Measurements from ENCODE around the gene PRPS1. TPM values are rescaled to one million over a fixed set of nuclear protein-coding genes. Genes with fewer than 3 reads are reported as not detected.
A peak's percentile ranks its signal among the peaks of the same experiment; 100 is the strongest.

The PRPS1 gene
- total and polyA plus RNA-seq, 9 of the 15 experiments (the other 6 are each of a cell fraction or from before 2014, with no cell fraction given): 47.8 to 175 (median 79.6) TPM

DNA sequence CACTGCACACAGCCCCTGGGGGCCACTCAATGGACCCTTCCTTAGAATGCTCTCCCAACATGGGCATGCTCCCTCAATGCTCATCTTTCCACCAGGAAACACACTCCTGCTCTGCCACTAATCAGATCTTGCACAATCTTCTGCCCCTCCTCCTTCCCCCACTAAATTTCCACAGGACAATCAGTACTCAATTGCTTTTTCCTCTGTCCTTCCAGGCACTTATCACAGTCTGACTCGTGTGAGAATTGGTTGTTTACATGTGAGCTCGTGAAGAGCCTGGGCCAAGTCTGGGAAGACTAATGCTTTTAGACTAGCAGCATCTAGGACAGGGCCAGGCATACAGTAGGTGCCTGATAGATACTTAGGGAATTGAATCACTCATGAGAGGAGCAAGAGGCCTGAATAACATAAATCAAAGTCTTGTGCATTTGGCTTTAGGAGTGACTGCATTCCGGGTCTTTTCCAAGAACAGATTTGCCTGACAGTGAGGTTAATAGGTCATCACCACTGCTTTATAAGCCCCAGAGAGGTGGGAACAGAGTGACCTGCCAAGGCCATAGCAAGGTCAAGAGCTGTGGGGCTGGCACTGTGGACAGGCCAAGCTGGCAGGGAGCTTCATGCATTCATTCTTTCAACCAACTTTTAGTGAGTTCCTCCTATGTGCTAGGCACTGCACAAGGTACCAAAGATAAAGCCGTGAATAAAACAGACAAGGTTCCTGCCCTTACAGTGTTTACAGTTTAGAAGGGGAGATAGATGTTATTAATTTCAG lies 55.0 kb downstream of the PRPS1 start (continued):
- no peak for TF ChIP-seq SRSF9 (IDR thresholded peaks at IDR 0.05; ENCODE audit: borderline replicate concordance, low read depth, low read length)
- TF ChIP-seq RCOR1 (IDR thresholded peaks at IDR 0.05; ENCODE audit: borderline replicate concordance in 1 of 2, low read depth in 2 of 2, low read length in 2 of 2): 0 out of 4 replicates have a peak, but pooled peaks of 1 of the 2 experiments have one; percentile 6
- TF ChIP-seq USF1 (CRISPR knock-in tag; IDR thresholded peaks at IDR 0.05): no peak
- no peak for TF ChIP-seq MAFF (IDR thresholded peaks at IDR 0.05; ENCODE audit: low read length)
- TF ChIP-seq ZNF584 (CRISPR knock-in tag; IDR thresholded peaks at IDR 0.05; ENCODE audit: low read depth): no peak
- no peak for TF ChIP-seq ZNF445 (CRISPR knock-in tag; IDR thresholded peaks at IDR 0.05; ENCODE audit: low read depth)
- TF ChIP-seq, protein P1, sequence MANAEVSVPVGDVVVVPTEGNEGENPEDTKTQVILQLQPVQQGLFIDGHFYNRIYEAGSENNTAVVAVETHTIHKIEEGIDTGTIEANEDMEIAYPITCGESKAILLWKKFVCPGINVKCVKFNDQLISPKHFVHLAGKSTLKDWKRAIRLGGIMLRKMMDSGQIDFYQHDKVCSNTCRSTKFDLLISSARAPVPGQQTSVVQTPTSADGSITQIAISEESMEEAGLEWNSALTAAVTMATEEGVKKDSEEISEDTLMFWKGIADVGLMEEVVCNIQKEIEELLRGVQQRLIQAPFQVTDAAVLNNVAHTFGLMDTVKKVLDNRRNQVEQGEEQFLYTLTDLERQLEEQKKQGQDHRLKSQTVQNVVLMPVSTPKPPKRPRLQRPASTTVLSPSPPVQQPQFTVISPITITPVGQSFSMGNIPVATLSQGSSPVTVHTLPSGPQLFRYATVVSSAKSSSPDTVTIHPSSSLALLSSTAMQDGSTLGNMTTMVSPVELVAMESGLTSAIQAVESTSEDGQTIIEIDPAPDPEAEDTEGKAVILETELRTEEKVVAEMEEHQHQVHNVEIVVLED (CRISPR knock-in tag; IDR thresholded peaks at IDR 0.05): no peak
- peak; percentile 34; the same call in 1 of the 2 replicates for TF ChIP-seq BHLHE40 (IDR thresholded peaks at IDR 0.05; ENCODE audit: low read length)
